ENCODE data around the gene RFPL3.
"Not testable (repeated sequence)": the region's sequence is repeated elsewhere in the genome, so short reads cannot be mapped to it uniquely, and the experiment has no call there.

The RFPL3 gene

DNA sequence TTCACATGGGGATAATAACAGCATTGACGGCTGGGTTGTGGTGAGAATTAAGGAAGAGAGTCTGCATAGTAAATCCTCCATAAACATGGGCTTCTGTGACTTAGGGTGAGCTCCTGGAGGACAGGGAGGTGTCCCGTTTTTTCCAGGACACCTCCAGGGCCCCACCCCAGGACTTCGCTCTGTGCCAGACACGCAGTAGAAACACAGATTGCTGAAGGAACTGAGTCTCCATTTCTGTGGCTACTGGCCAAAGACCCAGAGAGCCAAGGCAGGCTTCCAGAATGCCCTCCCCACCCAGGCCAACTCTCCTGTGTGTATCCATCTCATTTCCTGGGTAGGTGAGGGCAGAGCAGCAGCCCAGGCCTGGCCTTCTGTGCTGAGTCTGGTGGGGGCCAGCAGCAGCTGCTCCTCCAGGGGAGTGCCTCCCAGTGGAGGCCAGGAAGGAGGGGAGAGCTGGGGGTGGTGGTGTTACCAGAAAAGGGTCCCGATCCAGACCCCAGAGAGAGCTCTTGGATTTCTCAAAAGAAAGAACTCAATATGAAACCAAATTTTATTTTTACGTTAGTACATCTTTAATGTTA is 9.5 kb upstream of the RFPL3 start:
- POLR2A ChIA-PET = no interaction called here
- TF ChIP-seq SUZ12 (IDR thresholded peaks at IDR 0.05) (no peak), SP1 (IDR thresholded peaks at IDR 0.05) (no peak), NFRKB (IDR thresholded peaks at IDR 0.05) (no peak), LEF1 (IDR thresholded peaks at IDR 0.05; ENCODE audit: borderline replicate concordance) (no peak), L3MBTL2 (conservative IDR thresholded peaks at IDR 0.05) (no peak), ZNF384 (IDR thresholded peaks at IDR 0.05) (no peak), TARDBP (IDR thresholded peaks at IDR 0.05) (no peak), ELF4 (IDR thresholded peaks at IDR 0.05) (no peak), CTBP1 (IDR thresholded peaks at IDR 0.05; ENCODE audit: borderline replicate concordance) (no peak), FOXM1 (IDR thresholded peaks at IDR 0.05; ENCODE audit: borderline replicate concordance) (no peak)
- TF ChIP-seq, protein P1, sequence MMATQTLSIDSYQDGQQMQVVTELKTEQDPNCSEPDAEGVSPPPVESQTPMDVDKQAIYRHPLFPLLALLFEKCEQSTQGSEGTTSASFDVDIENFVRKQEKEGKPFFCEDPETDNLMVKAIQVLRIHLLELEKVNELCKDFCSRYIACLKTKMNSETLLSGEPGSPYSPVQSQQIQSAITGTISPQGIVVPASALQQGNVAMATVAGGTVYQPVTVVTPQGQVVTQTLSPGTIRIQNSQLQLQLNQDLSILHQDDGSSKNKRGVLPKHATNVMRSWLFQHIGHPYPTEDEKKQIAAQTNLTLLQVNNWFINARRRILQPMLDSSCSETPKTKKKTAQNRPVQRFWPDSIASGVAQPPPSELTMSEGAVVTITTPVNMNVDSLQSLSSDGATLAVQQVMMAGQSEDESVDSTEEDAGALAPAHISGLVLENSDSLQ (IDR thresholded peaks at IDR 0.05) = no peak
- CTCF ChIA-PET = interaction anchor here (0.6 to 2.1 kb wide), 2 partner anchors 31 to 82 kb away, joined by 4 to 5 read pairs; no protein-coding TSS in a partner anchor
- no peak for DNase-seq (ENCODE audit: extremely low spot score)

DNA sequence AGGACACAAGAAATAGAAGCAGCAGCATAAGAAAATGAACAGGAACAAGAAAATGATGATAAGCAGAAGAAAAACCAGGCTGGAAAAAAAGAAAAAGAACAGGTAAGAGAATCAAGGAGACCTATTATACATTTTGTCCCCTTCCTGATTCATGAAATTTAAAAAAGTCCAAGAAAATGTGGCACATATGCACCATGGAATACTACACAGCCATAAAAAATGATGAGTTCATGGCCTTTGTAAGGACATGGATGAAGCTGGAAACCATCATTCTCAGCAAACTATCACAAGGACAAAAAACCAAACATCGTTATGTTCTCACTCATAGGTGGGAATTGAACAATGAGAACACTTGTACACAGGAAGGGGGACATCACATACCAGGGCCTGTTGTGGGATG is 5.8 kb upstream of the RFPL3 start:
- DNase-seq (ENCODE audit: extremely low spot score); CTCF ChIA-PET; POLR2A ChIA-PET: not testable (repeated sequence)

DNA sequence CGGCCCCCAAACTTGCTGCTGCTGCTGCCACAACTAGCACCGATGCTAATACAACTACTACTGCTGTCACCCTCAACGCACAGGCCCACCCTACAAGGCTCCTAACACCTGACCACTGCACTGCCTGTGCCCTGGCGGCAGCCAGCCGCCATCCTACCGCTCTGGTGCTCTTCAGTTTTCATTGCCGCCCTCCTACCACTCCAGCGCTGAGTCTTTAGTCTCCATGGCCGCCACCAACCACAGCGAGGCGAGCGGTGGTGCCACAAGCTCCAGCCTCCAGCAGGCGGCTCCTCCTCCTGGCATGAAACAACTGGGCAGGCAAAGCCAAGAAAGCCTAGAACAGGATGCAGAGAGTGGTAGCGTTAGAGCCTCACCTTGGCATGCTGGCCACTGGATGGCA is 5.0 kb upstream of the RFPL3 start:
- ChIA-PET POLR2A (no interaction called here), CTCF (no interaction called here)
- no peak for TF ChIP-seq L3MBTL2 (conservative IDR thresholded peaks at IDR 0.05)
- no peak for TF ChIP-seq BHLHE40 (IDR thresholded peaks at IDR 0.05; ENCODE audit: borderline replicate concordance)
- no peak for TF ChIP-seq FOXK2 (IDR thresholded peaks at IDR 0.05)
- no peak for TF ChIP-seq SP1 (IDR thresholded peaks at IDR 0.05)
- TF ChIP-seq ZNF384 (IDR thresholded peaks at IDR 0.05) = no peak
- no peak for DNase-seq (ENCODE audit: extremely low spot score)

DNA sequence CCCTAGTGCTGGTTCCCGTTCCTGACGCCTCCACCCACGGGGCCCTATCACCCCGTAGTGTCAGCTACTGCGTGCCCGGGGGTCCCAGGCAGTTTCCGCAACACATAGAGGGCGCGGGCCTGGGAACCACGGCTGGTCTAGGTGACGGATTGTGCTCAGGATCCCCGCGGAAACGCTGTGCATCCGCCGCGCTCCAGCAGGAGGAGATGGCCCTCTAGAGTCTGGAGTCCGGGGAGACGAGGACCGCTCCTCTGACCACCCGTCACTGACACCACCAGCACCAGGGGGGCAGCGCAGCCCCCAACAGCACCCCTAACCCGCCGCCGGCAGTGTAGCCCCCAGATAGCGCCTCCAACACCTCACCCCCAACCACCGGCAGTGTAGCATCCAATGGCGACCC is 4.4 kb upstream of the RFPL3 start:
- DNase-seq (ENCODE audit: extremely low spot score) = no peak
- TF ChIP-seq TARDBP (IDR thresholded peaks at IDR 0.05) (no peak), ARNT (IDR thresholded peaks at IDR 0.05) (no peak), ELF4 (IDR thresholded peaks at IDR 0.05) (no peak), LEF1 (IDR thresholded peaks at IDR 0.05; ENCODE audit: borderline replicate concordance) (no peak), ZNF384 (IDR thresholded peaks at IDR 0.05) (no peak), FOXM1 (IDR thresholded peaks at IDR 0.05; ENCODE audit: borderline replicate concordance) (no peak), L3MBTL2 (conservative IDR thresholded peaks at IDR 0.05) (no peak), CTBP1 (IDR thresholded peaks at IDR 0.05; ENCODE audit: borderline replicate concordance) (no peak), SP1 (IDR thresholded peaks at IDR 0.05) (no peak), FOXK2 (IDR thresholded peaks at IDR 0.05) (no peak)
- TF ChIP-seq, protein P1 (IDR thresholded peaks at IDR 0.05) = no peak
- ChIA-PET CTCF (no interaction called here), POLR2A (no interaction called here)

DNA sequence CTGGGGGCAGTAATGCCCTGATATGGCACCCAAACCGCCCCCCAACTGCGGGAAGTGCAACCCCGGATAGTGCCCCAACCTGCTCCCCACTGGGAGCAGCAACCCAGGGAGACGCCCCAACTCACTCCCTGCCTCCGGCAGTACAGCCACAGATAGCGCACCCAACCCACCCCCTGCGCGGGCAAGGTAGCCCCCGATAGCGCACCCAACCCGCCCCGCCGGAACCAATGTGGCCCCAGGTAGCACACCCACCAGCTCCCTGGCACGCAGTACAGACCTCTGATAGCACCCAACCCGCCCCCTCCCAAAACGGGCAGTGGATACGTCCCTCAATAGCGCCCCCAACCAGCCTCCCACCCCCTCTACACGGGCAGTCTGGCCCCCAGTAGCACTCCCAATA is 3.8 kb upstream of the RFPL3 start:
- DNase-seq (ENCODE audit: extremely low spot score) = no peak
- ChIA-PET CTCF (no interaction called here), POLR2A (no interaction called here)
- TF ChIP-seq FOXA1 (IDR thresholded peaks at IDR 0.05) (no peak), ARNT (IDR thresholded peaks at IDR 0.05) (no peak), BHLHE40 (IDR thresholded peaks at IDR 0.05; ENCODE audit: borderline replicate concordance) (no peak), TARDBP (IDR thresholded peaks at IDR 0.05) (no peak), ZNF384 (IDR thresholded peaks at IDR 0.05) (no peak), NFRKB (IDR thresholded peaks at IDR 0.05) (no peak), SUZ12 (IDR thresholded peaks at IDR 0.05) (no peak), LEF1 (IDR thresholded peaks at IDR 0.05; ENCODE audit: borderline replicate concordance) (no peak), SP1 (IDR thresholded peaks at IDR 0.05) (no peak), HDGF (IDR thresholded peaks at IDR 0.05; ENCODE audit: borderline replicate concordance) (no peak), CTBP1 (IDR thresholded peaks at IDR 0.05; ENCODE audit: borderline replicate concordance) (no peak), FOXM1 (IDR thresholded peaks at IDR 0.05; ENCODE audit: borderline replicate concordance) (no peak), L3MBTL2 (conservative IDR thresholded peaks at IDR 0.05) (no peak), ELF4 (IDR thresholded peaks at IDR 0.05) (no peak), FOXK2 (IDR thresholded peaks at IDR 0.05) (no peak)
- TF ChIP-seq, protein P1 (IDR thresholded peaks at IDR 0.05) = no peak

DNA sequence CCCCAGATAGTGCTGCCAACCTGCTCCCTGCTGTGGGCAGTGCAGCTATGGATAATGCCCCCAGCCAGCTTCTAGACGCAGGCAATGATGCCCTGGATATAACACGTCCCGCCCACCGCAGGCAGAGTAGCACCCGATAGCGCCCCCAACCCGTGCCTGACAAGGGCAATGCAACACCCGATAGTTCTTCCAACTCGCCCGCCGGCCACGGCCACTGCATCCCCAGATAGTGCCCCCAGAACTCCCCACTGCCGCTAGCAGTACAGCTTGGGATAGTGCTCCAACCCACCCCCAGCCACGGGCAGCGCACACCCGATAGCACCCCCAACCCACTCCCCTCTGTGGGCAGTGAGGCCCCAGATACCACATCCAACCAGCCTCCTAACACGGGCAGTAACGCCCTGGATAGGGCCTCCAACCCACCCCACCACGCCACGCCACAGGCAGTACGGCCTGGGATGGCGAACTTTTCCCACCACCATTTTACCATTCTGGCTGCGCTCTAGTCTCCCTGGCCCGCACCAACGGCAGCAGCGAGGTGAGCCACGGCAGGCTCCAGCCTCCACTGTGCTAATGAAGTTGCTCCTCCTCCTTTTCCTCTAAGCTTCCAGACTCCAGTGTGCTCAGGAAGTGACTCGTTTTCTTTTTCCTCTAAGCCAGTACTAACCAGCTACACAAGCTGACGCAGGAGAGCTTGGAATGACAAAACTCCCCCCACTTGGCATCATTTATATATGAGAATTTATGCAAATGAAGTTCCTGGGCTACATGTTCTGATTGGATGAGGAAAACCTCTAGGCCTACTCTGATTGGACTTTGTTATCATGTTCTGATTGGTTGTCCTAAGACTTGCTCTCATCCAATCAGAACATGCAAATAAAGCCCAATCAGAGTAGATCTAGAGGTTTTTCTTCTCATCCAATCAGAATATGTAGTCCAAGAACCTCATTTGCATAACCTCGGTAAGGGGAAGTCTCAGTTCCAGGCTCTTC is 3.0 kb upstream of the RFPL3 start:
- TF ChIP-seq SUZ12 (IDR thresholded peaks at IDR 0.05) (no peak), TARDBP (IDR thresholded peaks at IDR 0.05) (no peak), ZNF384 (IDR thresholded peaks at IDR 0.05) (no peak)
- POLR2A ChIA-PET = no interaction called here
- CTCF ChIA-PET = no interaction called here
- DNase-seq (ENCODE audit: extremely low spot score) = no peak

All from HEK293T (cell line).